Hepatocyte (in vitro differentiated cells): Measurements from ENCODE around the gene KRT80. TPM values are rescaled to one million over a fixed set of nuclear protein-coding genes. Genes with fewer than 3 reads are reported as not detected.

Experiments used
- DNase-seq: peaks from one replicate; pipeline ENCODE4 v3.0.0-alpha.2; 2016; ENCODE audit warnings: low spot score
- H2AFZ ChIP-seq: fragments of 200-600 bp; sonication (generic); 2 replicates; pipeline ENCODE4 v1.6.0; 2016; ENCODE audit warnings: antibody characterized with exemption, mild to moderate bottlenecking
- H3K27ac ChIP-seq: fragments of 200-600 bp; sonication (generic); 2 replicates; pipeline ENCODE4 v1.5.1; 2016; ENCODE audit warnings: mild to moderate bottlenecking
- H3K27me3 ChIP-seq: fragments of 200-600 bp; sonication (generic); 2 replicates; pipeline ENCODE4 v1.6.1; 2016
- H3K36me3 ChIP-seq: fragments of 200-600 bp; sonication (generic); replicated peaks from 2 replicates; pipeline ENCODE4 v1.5.1; 2016; ENCODE audit warnings: low read depth; ENCODE audit not compliant: insufficient read depth
- H3K4me1 ChIP-seq: fragments of 200-600 bp; sonication (generic); 2 replicates; pipeline ENCODE4 v1.5.1; 2016; ENCODE audit warnings: mild to moderate bottlenecking, moderate library complexity; ENCODE audit not compliant: insufficient read depth
- H3K4me2 ChIP-seq: fragments of 200-600 bp; sonication (generic); 2 replicates; pipeline ENCODE4 v1.6.0; 2016
- H3K4me3 ChIP-seq: fragments of 200-600 bp; sonication (generic); 2 replicates; pipeline ENCODE4 v1.5.1; 2016; ENCODE audit warnings: mild to moderate bottlenecking
- H3K79me2 ChIP-seq: fragments of 200-600 bp; sonication (generic); 2 replicates; pipeline ENCODE4 v1.6.0; 2017; ENCODE audit warnings: mild to moderate bottlenecking
- H3K9me2 ChIP-seq: fragments of 200-600 bp; sonication (generic); replicated peaks from 2 replicates; pipeline ENCODE4 v1.6.0; 2017; ENCODE audit warnings: mild to moderate bottlenecking; ENCODE audit not compliant: insufficient read depth
- H3K9me3 ChIP-seq: fragments of 200-600 bp; sonication (generic); 2 replicates; pipeline ENCODE4 v1.5.1; 2016; ENCODE audit warnings: low read depth, mild to moderate bottlenecking
- H4K20me1 ChIP-seq: fragments of 200-600 bp; sonication (generic); 2 replicates; pipeline ENCODE4 v1.6.0; 2016; ENCODE audit warnings: mild to moderate bottlenecking; ENCODE audit not compliant: insufficient read depth, poor library complexity, severe bottlenecking
- CTCF ChIP-seq: fragments of 200-600 bp; sonication (generic); IDR thresholded peaks from 2 replicates; pipeline ENCODE4 v1.5.1; 2016; ENCODE audit warnings: antibody characterized with exemption, mild to moderate bottlenecking; ENCODE audit not compliant: poor library complexity
- EZH2 ChIP-seq: fragments of 200-600 bp; sonication (generic); IDR thresholded peaks from 2 replicates; pipeline ENCODE4 v1.6.1; 2016; ENCODE audit warnings: antibody characterized with exemption, mild to moderate bottlenecking, borderline replicate concordance
- EZH2phosphoT487 ChIP-seq: fragments of 200-600 bp; sonication (generic); IDR thresholded peaks from one replicate; pipeline ENCODE4 v1.6.1; 2018; ENCODE audit warnings: antibody characterized with exemption, mild to moderate bottlenecking, low read depth, moderate library complexity; ENCODE audit not compliant: unreplicated experiment, severe bottlenecking
- WGBS: methylation state at CpG from one replicate; pipeline ENCODE4 v1.1.6; 2016; ENCODE audit warnings: low lambda C conversion rate; ENCODE audit errors: missing lambda C conversion rate; 5-methylcytosine and 5-hydroxymethylcytosine counted together
- polyA plus RNA-seq: library from polyadenylated mRNA; unstranded; fragments of >200 nt; fragmentation: Nextera tagmentation; extraction: Ambion mirVana; gene quantifications from 2 replicates; pipeline ENCODE4 v1.2.1, GENCODE V29; 2016
- total RNA-seq: library from RNA; depleted of rRNA; stranded (reverse); fragments of >200 nt; gene quantifications from 2 replicates; pipeline ENCODE4 v1.2.3, GENCODE V29; 2014

KRT80 gene
- total and polyA plus RNA-seq, 2 experiments from 2014 or later = 0.77 to 1.2 TPM

GRCh38 chr12:52162981-52163380 is 28.8 kb downstream of the KRT80 start:
- 77% methylated on average over 3 of the region's 3 CpGs for WGBS
- H3K4me1 ChIP-seq = peaks cover 20% of the 10 kb centered on the region
- no peaks in the 10 kb centered on the region for H4K20me1 ChIP-seq
- no peak for DNase-seq
- no peak overlapping the region for H2AFZ ChIP-seq
- no peak overlapping the region for H3K4me3 ChIP-seq
- TF ChIP-seq EZH2phosphoT487 = no peak
- TF ChIP-seq EZH2 = no peak
- TF ChIP-seq CTCF = no peak
- no peaks in the 10 kb centered on the region for H3K36me3 ChIP-seq
- no peaks in the 10 kb centered on the region for H3K9me2 ChIP-seq
- no peaks in the 10 kb centered on the region for H3K79me2 ChIP-seq
- H3K9me3 ChIP-seq = no peaks in the 10 kb centered on the region
- no peak overlapping the region for H3K27ac ChIP-seq
- no peaks in the 10 kb centered on the region for H3K27me3 ChIP-seq
- H3K4me2 ChIP-seq = no peak overlapping the region

- no peaks in the 10 kb centered on the region for H4K20me1 ChIP-seq
- no peak overlapping the region for H3K4me2 ChIP-seq
- H2AFZ ChIP-seq = no peak overlapping the region
- H3K79me2 ChIP-seq = no peaks in the 10 kb centered on the region
- H3K9me3 ChIP-seq = no peaks in the 10 kb centered on the region
- H3K27ac ChIP-seq = no peak overlapping the region
- peaks cover 12% of the 10 kb centered on the region for H3K4me1 ChIP-seq
- no peak for TF ChIP-seq EZH2phosphoT487
- TF ChIP-seq EZH2 = no peak
- no peak for TF ChIP-seq CTCF
- H3K36me3 ChIP-seq = no peaks in the 10 kb centered on the region
- H3K4me3 ChIP-seq = no peak overlapping the region
- no peaks in the 10 kb centered on the region for H3K27me3 ChIP-seq
- H3K9me2 ChIP-seq = no peaks in the 10 kb centered on the region
- no peak for DNase-seq
- 93% methylated on average over 4 of the region's 4 CpGs for WGBS
Measured at GRCh38 chr12:52160200-52160599, 31.6 kb downstream of the KRT80 start.

- no peaks in the 10 kb centered on the region for H3K79me2 ChIP-seq
- no peaks in the 10 kb centered on the region for H3K9me3 ChIP-seq
- no peak for TF ChIP-seq EZH2
- TF ChIP-seq CTCF = no peak
- no peak for TF ChIP-seq EZH2phosphoT487
Measured at GRCh38 chr12:52157566-52158150, 34.2 kb downstream of the KRT80 start.

More at GRCh38 chr12:52157566-52158150, 34.2 kb downstream of the KRT80 start:
- Histone ChIP-seq H3K27me3 (no peaks in the 10 kb centered on the region), H4K20me1 (no peaks in the 10 kb centered on the region), H3K27ac (no peak overlapping the region), H3K4me2 (no peak overlapping the region), H3K36me3 (no peaks in the 10 kb centered on the region), H3K4me1 (peaks cover 9% of the 10 kb centered on the region), H3K4me3 (no peak overlapping the region), H3K9me2 (no peaks in the 10 kb centered on the region), H2AFZ (no peak overlapping the region)
- DNase-seq = no peak
- WGBS = 82% methylated on average over 5 of the region's 5 CpGs
